ENCODE data around the gene MANEA.
A peak's percentile ranks its signal among the peaks of the same experiment; 100 is the strongest.
"Not testable (repeated sequence)": the region's sequence is repeated elsewhere in the genome, so short reads cannot be mapped to it uniquely, and the experiment has no call there.

MANEA gene

GRCh38 chr6:95577304-95578105, at the start of gene MANEA:
Gene MANEA (plus strand): TSS chr6:95577535. CDS start chr6:95586440, 8,905 bp downstream.
- peak; percentile 85 to 86 for DNase-seq

- no peak for DNase-seq
Observed at GRCh38 chr6:95529762-95530161, 47.6 kb upstream of the MANEA start.

GRCh38 chr6:95530176-95530819, 47.0 kb upstream of the MANEA start:
- no peak for DNase-seq

- no peak for DNase-seq
Observed at GRCh38 chr6:95543798-95544197, 33.5 kb upstream of the MANEA start.

GRCh38 chr6:95544517-95545225, 32.7 kb upstream of the MANEA start:
- DNase-seq = no peak

GRCh38 chr6:95545226-95545625, 32.1 kb upstream of the MANEA start:
- DNase-seq = no peak

GRCh38 chr6:95545686-95546085, 31.6 kb upstream of the MANEA start:
- no peak for DNase-seq

GRCh38 chr6:95546148-95546547, 31.2 kb upstream of the MANEA start:
- no peak for DNase-seq

- DNase-seq = no peak
Observed at GRCh38 chr6:95547043-95547442, 30.3 kb upstream of the MANEA start.

GRCh38 chr6:95548188-95548786, 29.0 kb upstream of the MANEA start:
- DNase-seq = no peak

- no peak for DNase-seq
Observed at GRCh38 chr6:95551678-95552324, 25.5 kb upstream of the MANEA start.

GRCh38 chr6:95553880-95554279, 23.5 kb upstream of the MANEA start:
- DNase-seq = no peak

- not testable (repeated sequence) for DNase-seq
Observed at GRCh38 chr6:95560956-95561355, 16.4 kb upstream of the MANEA start.

GRCh38 chr6:95569560-95569959, 7.8 kb upstream of the MANEA start:
- DNase-seq = no peak

GRCh38 chr6:95572098-95572497, 5.2 kb upstream of the MANEA start:
- no peak for DNase-seq

GRCh38 chr6:95574811-95575210, 2.5 kb upstream of the MANEA start:
- no peak for DNase-seq

- peak in 1 of 2 donors; percentile 32 for DNase-seq
Observed at GRCh38 chr6:95576218-95576997, 927 bp upstream of the MANEA start.

GRCh38 chr6:95576998-95577303, 384 bp upstream of the MANEA start:
- DNase-seq = no peak

- DNase-seq = no peak
Observed at GRCh38 chr6:95578106-95578410, 723 bp downstream of the MANEA start.

GRCh38 chr6:95581073-95581472, 3.7 kb downstream of the MANEA start:
- no peak for DNase-seq

- DNase-seq = peak in 1 of 2 donors; percentile 7
Observed at GRCh38 chr6:95584226-95584625, 6.9 kb downstream of the MANEA start.

- no peak for DNase-seq
Observed at GRCh38 chr6:95587989-95588388, 10.7 kb downstream of the MANEA start.
